Ascending aorta (tissue), 2 donors: ENCODE measurements around the gene PRKAG2. TPM values are rescaled to one million over a fixed set of nuclear protein-coding genes. Genes with fewer than 3 reads are reported as not detected.

Experiments used
- DNase-seq, 2 donors: peaks; one replicate each; pipeline ENCODE4 v3.0.0-alpha.2; 2019; ENCODE audit warnings: low spot score in 2 of 2
- H3K27ac ChIP-seq, 2 donors: fragments of 200-600 bp; sonication (generic); one replicate each; pipeline ENCODE4 v1.5.1; 2016 to 2017; ENCODE audit warnings: mild to moderate bottlenecking in 1 of 2
- H3K27me3 ChIP-seq: fragments of 200-600 bp; sonication (generic); one replicate; pipeline ENCODE4 v1.5.1; 2017
- H3K36me3 ChIP-seq, 2 donors: fragments of 200-600 bp; sonication (generic); one replicate each; pipeline ENCODE4 v1.5.1; 2016
- H3K4me1 ChIP-seq, 2 donors: fragments of 200-600 bp; sonication (generic); one replicate each; pipeline ENCODE4 v1.5.1; 2016 to 2017; ENCODE audit warnings: mild to moderate bottlenecking in 1 of 2
- H3K4me3 ChIP-seq, 2 donors: fragments of 200-600 bp; sonication (generic); one replicate each; pipeline ENCODE4 v1.5.1; 2016 to 2017; ENCODE audit warnings: mild to moderate bottlenecking in 1 of 2
- H3K9me3 ChIP-seq, 2 donors: fragments of 200-600 bp; sonication (generic); one replicate each; pipeline ENCODE4 v1.5.1; 2016
- CTCF ChIP-seq, 3 experiments: fragments of 200-600 bp in 2 of 3; fragments of 450-650 bp in 1 of 3; sonication (generic) in 2 of 3; IDR thresholded peaks; one replicate each; pipeline ENCODE4 v1.5.1; 2016 to 2019; ENCODE audit warnings: antibody characterized with exemption in 3 of 3, mild to moderate bottlenecking in 1 of 3, moderate library complexity in 1 of 3
- intact Hi-C: fragments of 100-400 bp; cut with DNase I; formaldehyde crosslinking; loops from one replicate; pipeline ENCODE4 v1.15.1; 2023
- total RNA-seq: library from RNA; depleted of rRNA; stranded (reverse); fragments of >200 nt; gene quantifications from one replicate; pipeline ENCODE4 v1.1.0, GENCODE V29; 2016

The PRKAG2 gene
- total RNA-seq, 1 donor from 2014 or later = 26.7 TPM

- Histone ChIP-seq H3K27ac (peak overlapping the region; percentile 35 to 40), H3K4me1 (peaks cover 2 to 14% of the 10 kb centered on the region in 2 donors), H3K27me3 (no peaks in the 10 kb centered on the region), H3K36me3 (no peaks in the 10 kb centered on the region), H3K9me3 (no peaks in the 10 kb centered on the region), H3K4me3 (no peak overlapping the region)
- peak; percentile 12 to 90 for DNase-seq
- intact Hi-C loops = no loop called here
- TF ChIP-seq CTCF (IDR thresholded peaks at IDR 0.05) = no peak
Measured at GRCh38 chr7:151694828-151695580, 181.9 kb downstream of the PRKAG2 start.

- H3K27ac ChIP-seq = peak overlapping the region; percentile 35 to 40
- H3K36me3 ChIP-seq = no peaks in the 10 kb centered on the region
- intact Hi-C loops = no loop called here
- DNase-seq = no peak
- no peaks in the 10 kb centered on the region for H3K9me3 ChIP-seq
- no peak overlapping the region for H3K4me3 ChIP-seq
- no peak for TF ChIP-seq CTCF (IDR thresholded peaks at IDR 0.05)
- no peaks in the 10 kb centered on the region for H3K27me3 ChIP-seq
- H3K4me1 ChIP-seq = peaks cover 2 to 18% of the 10 kb centered on the region in 2 donors
Measured at GRCh38 chr7:151694441-151694827, 182.5 kb downstream of the PRKAG2 start.

GRCh38 chr7:151693140-151693539 is 183.8 kb downstream of the PRKAG2 start:
- no peak for DNase-seq
- H3K27ac ChIP-seq = no peak overlapping the region
- intact Hi-C loops = no loop called here

GRCh38 chr7:151692721-151693120 is 184.2 kb downstream of the PRKAG2 start:
- intact Hi-C loops = no loop called here

More at GRCh38 chr7:151693140-151693539, 183.8 kb downstream of the PRKAG2 start:
- Histone ChIP-seq H3K27me3 (no peaks in the 10 kb centered on the region), H3K4me1 (peaks cover 2 to 24% of the 10 kb centered on the region in 2 donors), H3K9me3 (no peaks in the 10 kb centered on the region), H3K4me3 (no peak overlapping the region), H3K36me3 (no peaks in the 10 kb centered on the region)
- TF ChIP-seq CTCF (IDR thresholded peaks at IDR 0.05) = no peak

GRCh38 chr7:151691449-151691848 is 185.5 kb downstream of the PRKAG2 start:
- H3K9me3 ChIP-seq = no peaks in the 10 kb centered on the region
- intact Hi-C loops = no loop called here
- no peak overlapping the region for H3K4me3 ChIP-seq
- DNase-seq = no peak
- no peak overlapping the region for H3K27ac ChIP-seq
- H3K27me3 ChIP-seq = no peaks in the 10 kb centered on the region
- H3K36me3 ChIP-seq = no peaks in the 10 kb centered on the region
- peaks cover 12 to 41% of the 10 kb centered on the region in 2 donors for H3K4me1 ChIP-seq
- no peak for TF ChIP-seq CTCF (IDR thresholded peaks at IDR 0.05)

More at GRCh38 chr7:151692721-151693120, 184.2 kb downstream of the PRKAG2 start:
- Histone ChIP-seq H3K27ac (no peak overlapping the region), H3K27me3 (no peaks in the 10 kb centered on the region), H3K4me1 (peaks cover 6 to 28% of the 10 kb centered on the region in 2 donors), H3K36me3 (no peaks in the 10 kb centered on the region), H3K9me3 (no peaks in the 10 kb centered on the region), H3K4me3 (no peak overlapping the region)
- DNase-seq = no peak
- no peak for TF ChIP-seq CTCF (IDR thresholded peaks at IDR 0.05)
